Pericardium fibroblast (primary cell): ENCODE measurements around the gene CERS2. TPM values are rescaled to one million over a fixed set of nuclear protein-coding genes. Genes with fewer than 3 reads are reported as not detected.

ENCODE experiments used
- total RNA-seq: library from RNA; depleted of rRNA; stranded (reverse); fragments of >200 nt; gene quantifications from 2 replicates; pipeline ENCODE4 v1.2.3, GENCODE V29; 2015

The CERS2 gene, protein sequence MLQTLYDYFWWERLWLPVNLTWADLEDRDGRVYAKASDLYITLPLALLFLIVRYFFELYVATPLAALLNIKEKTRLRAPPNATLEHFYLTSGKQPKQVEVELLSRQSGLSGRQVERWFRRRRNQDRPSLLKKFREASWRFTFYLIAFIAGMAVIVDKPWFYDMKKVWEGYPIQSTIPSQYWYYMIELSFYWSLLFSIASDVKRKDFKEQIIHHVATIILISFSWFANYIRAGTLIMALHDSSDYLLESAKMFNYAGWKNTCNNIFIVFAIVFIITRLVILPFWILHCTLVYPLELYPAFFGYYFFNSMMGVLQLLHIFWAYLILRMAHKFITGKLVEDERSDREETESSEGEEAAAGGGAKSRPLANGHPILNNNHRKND
- total RNA-seq: 103 and 129 TPM in 2 replicates

DNA sequence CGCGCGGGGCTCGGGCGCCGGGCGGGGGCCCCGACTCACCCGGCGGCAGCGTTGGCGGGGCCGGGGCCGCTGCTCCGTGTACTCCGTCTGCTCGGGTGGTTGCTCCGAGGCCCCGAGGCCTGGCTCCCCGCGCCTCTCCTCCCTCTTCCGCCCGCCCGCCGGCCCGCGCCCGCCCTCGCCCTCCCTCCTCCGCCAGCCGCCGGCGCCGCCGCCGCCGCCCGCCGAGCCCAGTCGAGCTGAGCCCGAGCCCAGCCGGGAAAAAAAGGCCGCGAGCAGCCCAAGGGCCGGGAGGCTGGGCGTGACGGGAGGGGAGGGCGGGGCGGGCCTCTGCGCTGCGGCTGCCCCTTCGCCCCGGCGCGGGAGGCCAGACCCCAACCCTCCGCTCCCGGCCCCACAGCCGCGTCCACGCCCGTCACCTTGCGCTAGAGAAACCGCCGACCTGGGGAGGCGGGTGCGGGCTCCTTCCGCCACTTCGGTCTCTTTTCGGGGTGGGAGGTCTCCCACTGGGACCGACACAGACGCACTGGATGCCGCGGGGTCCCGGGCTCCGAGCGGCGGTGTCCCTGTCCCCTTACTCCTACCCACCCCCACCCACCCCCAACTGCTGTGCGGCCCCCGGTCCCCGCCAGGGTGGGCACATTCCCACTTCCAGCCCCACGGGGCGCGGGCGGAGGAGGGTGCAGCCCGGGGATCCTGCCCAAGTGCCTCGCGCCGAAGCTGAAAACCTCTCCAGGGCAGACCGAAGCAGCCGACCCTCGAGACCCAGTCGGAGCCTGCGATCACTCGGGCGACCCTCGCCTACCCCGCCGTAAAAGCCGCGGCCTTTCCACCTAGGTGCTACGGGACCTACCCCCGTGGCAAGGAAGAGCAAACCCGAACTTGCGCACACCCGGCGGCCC, at the start of gene CERS2:
Gene CERS2, minus strand, starts transcription at position 256 of the 899 bp plus-strand sequence. CDS start 5,745 bp downstream, outside the sequence.

DNA sequence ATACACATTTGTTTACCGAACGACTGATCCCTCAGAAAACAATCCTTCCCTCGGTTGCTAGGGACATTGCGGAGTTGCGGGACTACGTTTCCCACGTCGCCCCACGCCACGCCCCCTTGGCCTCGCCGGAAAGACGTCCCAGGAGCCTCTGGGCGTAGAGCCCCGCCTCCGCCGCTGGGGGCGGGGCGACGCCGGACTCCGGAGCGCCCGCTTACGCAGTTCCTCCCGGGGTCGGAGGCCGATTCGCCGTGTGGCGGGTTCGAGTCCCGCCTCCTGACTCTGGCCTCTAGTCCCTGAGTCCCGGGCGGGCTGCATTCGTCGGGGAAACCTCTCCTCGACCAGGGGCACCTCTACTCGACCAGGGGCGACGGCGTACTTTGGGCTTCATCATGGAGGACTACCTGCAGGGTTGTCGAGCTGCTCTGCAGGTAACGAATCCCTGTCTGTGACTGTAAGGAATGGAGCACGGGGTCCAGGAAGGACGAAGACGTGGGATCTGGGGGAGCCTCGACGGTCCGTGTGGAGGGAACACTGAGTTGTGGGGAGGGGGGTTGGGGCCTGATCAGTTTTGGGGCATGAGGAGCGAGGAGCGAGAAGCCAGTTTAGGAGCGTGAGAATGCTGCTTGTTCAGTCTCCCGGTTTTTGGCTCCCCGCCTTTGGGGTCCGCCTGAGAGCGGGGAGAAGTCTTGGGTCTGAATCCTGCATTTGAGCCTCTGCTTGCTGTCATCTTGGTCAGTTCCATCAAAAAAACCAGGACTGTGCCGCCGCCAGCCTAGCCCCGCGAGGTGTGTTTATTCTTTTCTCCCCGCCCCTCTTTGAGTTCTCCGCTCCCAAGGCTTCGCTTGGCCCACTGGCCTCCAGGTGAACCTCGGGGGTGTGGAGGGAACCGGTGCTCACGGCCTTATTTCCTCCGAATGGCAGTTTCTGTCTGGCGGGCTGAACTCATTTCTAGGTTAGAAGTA, 33.9 kb upstream of the CERS2 start, which contains the start of gene PRUNE1:
Gene PRUNE1, plus strand, starts transcription at position 206 of the 962 bp plus-strand sequence. Its CDS starts 184 bp downstream, at position 390.

DNA sequence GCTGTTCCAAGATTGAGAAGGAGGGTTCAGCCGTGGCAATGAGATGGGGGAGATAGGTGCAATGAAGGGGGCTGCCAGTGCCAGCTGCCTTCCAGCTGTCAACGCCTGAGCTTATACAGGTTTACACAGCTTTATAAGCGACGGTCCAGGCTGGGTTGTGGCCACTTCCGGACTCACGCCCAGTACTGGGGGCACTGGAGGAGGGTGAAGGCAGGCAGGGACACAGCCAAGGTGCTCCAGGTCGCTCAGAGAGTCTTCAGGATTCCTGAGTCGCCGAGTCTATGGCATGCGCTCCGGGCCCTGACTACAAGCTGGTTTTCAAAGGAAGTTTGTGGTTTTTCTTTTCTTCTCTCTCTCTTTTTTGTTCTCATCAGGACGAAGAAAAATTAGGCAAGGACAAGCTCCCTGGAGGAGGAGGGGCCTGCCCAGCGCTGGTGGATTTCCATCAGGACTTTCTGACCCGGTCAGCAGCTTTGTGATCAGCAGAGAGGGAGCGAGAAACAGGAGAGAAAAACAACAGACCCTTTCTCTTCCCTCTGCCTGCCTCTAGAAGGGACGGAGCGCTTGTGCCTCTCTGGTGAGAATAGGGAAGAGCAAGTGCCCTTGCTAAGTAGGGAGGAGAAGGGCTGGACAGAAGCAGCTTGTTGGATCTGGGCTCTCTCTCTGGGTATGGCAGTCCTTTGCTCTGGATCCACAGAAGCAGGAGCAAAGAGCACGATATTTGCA, 31.9 kb upstream of the CERS2 start, which contains the start of gene MINDY1:
Gene MINDY1, minus strand, starts transcription at position 576 of the 726 bp plus-strand sequence. CDS start 4,285 bp downstream, outside the sequence.

DNA sequence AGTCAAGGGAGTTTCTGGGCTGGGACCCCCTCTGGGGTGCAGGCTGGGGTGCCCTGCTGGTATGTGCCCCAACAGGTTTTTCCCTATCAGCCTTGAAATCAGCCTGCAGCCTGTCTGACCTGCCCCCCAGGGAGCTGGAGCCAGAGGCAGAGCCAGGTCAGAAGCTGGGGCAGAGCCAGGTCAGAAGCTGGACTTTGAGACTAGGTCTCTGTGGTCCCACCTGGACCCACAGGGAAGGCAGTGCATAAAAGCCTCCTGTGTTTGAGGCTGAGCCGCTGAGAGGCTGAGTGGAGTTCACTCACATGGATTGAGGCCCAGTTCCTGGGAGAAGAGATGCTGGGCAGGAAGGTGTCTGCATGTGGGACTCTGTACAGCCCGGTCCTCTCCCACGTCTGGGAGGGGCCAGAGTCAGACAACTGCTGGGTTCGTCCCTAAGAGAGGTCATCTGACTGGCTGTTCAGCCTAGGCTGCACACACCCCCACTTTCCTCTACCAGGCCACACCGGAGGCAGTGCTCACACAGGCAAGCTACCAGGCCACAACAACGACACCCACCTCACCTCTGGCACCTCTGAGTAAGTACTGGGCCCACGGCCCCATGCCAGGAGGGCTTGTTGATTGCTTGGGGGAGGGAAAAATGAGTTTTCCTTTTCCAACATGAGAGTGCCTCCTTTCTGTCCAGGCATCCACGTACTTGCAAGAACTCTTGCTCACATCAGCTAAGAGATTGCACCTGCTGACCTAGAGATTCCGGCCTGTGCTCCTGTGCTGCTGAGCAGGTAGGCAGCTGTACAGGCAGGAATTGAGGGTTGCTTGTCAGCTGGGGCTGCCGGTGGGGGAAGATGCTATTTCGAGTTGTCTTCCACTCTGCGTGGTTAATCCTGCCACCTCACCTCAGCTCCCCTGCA, 7.4 kb upstream of the CERS2 start, which contains the start of gene ANXA9:
Gene ANXA9, plus strand, starts transcription at position 488 of the 908 bp plus-strand sequence. CDS start 814 bp downstream, outside the sequence.

DNA sequence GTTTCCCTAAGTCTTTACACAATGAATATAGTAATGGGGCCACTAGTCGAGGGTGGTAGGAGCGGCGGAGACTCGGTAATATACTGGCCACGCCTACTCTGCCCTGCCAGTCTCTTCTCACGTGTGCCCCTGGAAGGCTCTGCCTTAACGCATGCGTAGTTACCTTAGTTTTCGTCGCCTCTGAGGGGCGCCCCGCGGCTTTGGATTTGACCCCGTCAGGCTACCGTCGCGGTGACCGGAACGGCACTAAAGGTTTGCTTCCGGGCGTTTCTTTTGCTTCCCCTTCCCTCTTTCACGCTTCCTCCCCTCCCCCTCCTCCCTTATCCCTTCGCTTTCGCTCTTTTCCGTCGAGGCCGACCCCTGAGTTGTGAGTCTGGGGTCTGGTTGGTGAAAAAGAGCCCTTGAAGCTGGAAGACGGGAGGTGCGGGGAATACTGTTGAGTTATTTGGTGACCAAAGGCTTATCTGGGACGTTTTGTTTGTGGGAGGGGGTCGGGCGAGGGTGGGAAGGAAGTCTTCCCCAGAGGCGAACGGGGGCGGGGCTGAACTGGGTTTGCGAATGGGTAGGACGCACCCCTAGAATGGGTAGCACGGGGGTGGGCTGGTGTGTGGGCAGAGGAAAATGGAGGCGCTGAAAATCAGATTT, 48.4 kb downstream of the CERS2 start, which contains the start of gene SETDB1:
Gene SETDB1, plus strand, starts transcription at position 267 of the 645 bp plus-strand sequence. CDS start 1,352 bp downstream, outside the sequence.

Other genes with a start within 250 kb of the CERS2 start
- gene CTSS, start 209.1 kb downstream of the CERS2 start, total RNA-seq: 0.35 and 0.85 TPM in 2 replicates
- gene CTSK, start 166.6 kb downstream of the CERS2 start, total RNA-seq: 31.5 and 94.4 TPM in 2 replicates
- 27.7 and 30.5 TPM in 2 replicates for gene ARNT, start 98.2 kb downstream of the CERS2 start, total RNA-seq
- not detected in 2 replicates for gene CTXND2, start 87.7 kb downstream of the CERS2 start, total RNA-seq
- gene SETDB1, start 48.5 kb downstream of the CERS2 start, total RNA-seq: 16.7 and 21.9 TPM in 2 replicates
- 0.26 and 1.2 TPM in 2 replicates for gene ANXA9, start 7.5 kb upstream of the CERS2 start, total RNA-seq
- 6.8 and 9.7 TPM in 2 replicates for gene MINDY1, start 32.1 kb upstream of the CERS2 start, total RNA-seq
- 19.8 and 23.5 TPM in 2 replicates for gene PRUNE1, start 33.6 kb upstream of the CERS2 start, total RNA-seq
- 0.17 TPM in 1 of 2 replicates, not detected in the other for gene BNIPL, start 61.8 kb upstream of the CERS2 start, total RNA-seq
- gene C1orf56, start 72.9 kb upstream of the CERS2 start, total RNA-seq: 2.2 and 7.0 TPM in 2 replicates
- 20.0 and 46.1 TPM in 2 replicates for gene CDC42SE1, start 84.8 kb upstream of the CERS2 start, total RNA-seq
- gene MLLT11, start 85.6 kb upstream of the CERS2 start, total RNA-seq: 2.6 TPM in 2 replicates
- gene GABPB2, start 95.9 kb upstream of the CERS2 start, total RNA-seq: 4.6 and 9.2 TPM in 2 replicates
- gene SEMA6C, start 171.8 kb upstream of the CERS2 start, total RNA-seq: 3.2 and 3.7 TPM in 2 replicates
- gene TNFAIP8L2, start 181.8 kb upstream of the CERS2 start, total RNA-seq: not detected in 2 replicates
- 11.0 and 15.9 TPM in 2 replicates for gene LYSMD1, start 191.1 kb upstream of the CERS2 start, total RNA-seq
- 22.2 and 36.9 TPM in 2 replicates for gene SCNM1, start 191.3 kb upstream of the CERS2 start, total RNA-seq
- not detected in 2 replicates for gene TMOD4, start 201.1 kb upstream of the CERS2 start, total RNA-seq
- 29.2 and 32.4 TPM in 2 replicates for gene VPS72, start 215.4 kb upstream of the CERS2 start, total RNA-seq
- 45.9 and 52.9 TPM in 2 replicates for gene PIP5K1A, start 223.7 kb upstream of the CERS2 start, total RNA-seq